ENCODE measurements around the gene DIP2C.
"Not testable (repeated sequence)": the region's sequence is repeated elsewhere in the genome, so short reads cannot be mapped to it uniquely, and the experiment has no call there.

The DIP2C gene

DNA sequence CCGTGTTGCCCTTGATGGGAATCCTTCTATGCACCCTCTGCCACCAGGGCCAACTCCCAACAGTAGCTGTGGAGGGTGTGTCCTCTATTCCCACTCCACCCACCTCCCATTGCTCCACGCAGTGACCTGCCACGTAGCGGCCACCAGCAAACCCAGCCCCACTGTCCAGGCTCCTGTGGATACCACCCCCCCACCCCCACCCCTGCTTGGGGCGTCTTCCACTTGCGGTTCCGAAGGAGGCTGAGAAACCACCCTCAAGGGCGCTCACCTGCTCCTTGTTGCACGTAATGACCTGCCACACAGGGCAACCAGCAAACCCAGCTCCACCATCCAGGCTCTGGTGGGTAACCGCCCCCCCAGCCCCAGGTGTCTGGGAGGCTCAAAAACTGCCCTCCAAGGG lies 72.0 kb downstream of the DIP2C start:
- TF ChIP-seq, protein P1, sequence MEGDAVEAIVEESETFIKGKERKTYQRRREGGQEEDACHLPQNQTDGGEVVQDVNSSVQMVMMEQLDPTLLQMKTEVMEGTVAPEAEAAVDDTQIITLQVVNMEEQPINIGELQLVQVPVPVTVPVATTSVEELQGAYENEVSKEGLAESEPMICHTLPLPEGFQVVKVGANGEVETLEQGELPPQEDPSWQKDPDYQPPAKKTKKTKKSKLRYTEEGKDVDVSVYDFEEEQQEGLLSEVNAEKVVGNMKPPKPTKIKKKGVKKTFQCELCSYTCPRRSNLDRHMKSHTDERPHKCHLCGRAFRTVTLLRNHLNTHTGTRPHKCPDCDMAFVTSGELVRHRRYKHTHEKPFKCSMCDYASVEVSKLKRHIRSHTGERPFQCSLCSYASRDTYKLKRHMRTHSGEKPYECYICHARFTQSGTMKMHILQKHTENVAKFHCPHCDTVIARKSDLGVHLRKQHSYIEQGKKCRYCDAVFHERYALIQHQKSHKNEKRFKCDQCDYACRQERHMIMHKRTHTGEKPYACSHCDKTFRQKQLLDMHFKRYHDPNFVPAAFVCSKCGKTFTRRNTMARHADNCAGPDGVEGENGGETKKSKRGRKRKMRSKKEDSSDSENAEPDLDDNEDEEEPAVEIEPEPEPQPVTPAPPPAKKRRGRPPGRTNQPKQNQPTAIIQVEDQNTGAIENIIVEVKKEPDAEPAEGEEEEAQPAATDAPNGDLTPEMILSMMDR (IDR thresholded peaks at IDR 0.05; ENCODE audit: control insufficient read depth, extremely low read depth, insufficient read depth), result no peak
- DNase-seq (ENCODE audit: low read depth), result no peak
- H3K4me3 ChIP-seq (ENCODE audit: low read depth, low read length), result no peak overlapping the region

GRCh38 chr10:615583-616152 lies 73.8 kb downstream of the DIP2C start:
- TF ChIP-seq, protein P1 (IDR thresholded peaks at IDR 0.05; ENCODE audit: control insufficient read depth, extremely low read depth, insufficient read depth), result no peak
- DNase-seq (ENCODE audit: low read depth), result no peak
- no peak overlapping the region for H3K4me3 ChIP-seq (ENCODE audit: low read depth, low read length)

DNA sequence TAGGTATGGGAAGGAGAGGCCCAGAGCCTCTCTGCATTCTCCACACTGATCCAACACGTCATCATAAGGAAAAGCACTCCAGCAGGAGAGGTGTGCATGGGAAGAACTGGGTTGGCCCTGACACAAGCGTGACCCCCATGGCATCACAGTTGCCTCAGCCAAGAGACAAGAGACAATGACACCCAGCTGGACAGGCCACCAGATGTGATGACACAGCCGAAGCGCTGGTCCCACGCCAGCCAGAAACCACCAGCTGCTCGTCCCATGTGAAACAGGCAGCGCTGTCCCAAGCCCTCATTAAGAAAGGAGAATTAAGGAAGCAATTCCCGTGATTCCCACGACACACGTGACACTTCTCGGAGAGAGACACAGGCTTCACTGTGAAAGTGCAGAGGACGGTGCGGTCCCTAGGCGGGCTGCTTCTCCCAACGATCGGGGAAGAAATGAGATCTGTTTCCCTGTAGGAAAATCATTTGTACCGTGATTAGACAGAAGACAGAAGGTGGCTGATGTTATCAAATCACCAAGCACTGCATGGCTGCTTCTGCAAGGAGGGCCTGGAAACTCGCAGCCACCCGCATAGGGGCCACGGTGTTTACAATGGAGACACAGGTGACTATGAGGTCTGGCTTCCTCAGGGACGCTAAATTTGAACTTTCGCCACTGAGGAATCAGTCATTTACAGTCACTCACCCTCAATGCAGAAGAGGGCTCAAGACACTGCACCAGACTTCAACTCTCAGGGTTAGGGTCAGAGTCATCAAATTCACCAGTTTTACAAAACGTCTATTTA lies 74.5 kb downstream of the DIP2C start:
- H3K4me3 ChIP-seq (ENCODE audit: low read depth, low read length), result no peak overlapping the region
- no peak for DNase-seq (ENCODE audit: low read depth)
- TF ChIP-seq, protein P1 (IDR thresholded peaks at IDR 0.05; ENCODE audit: control insufficient read depth, extremely low read depth, insufficient read depth), result no peak

GRCh38 chr10:614139-614711 lies 75.2 kb downstream of the DIP2C start:
- no peak overlapping the region for H3K4me3 ChIP-seq (ENCODE audit: low read depth, low read length)
- no peak for DNase-seq (ENCODE audit: low read depth)
- TF ChIP-seq, protein P1 (IDR thresholded peaks at IDR 0.05; ENCODE audit: control insufficient read depth, extremely low read depth, insufficient read depth), result no peak

DNA sequence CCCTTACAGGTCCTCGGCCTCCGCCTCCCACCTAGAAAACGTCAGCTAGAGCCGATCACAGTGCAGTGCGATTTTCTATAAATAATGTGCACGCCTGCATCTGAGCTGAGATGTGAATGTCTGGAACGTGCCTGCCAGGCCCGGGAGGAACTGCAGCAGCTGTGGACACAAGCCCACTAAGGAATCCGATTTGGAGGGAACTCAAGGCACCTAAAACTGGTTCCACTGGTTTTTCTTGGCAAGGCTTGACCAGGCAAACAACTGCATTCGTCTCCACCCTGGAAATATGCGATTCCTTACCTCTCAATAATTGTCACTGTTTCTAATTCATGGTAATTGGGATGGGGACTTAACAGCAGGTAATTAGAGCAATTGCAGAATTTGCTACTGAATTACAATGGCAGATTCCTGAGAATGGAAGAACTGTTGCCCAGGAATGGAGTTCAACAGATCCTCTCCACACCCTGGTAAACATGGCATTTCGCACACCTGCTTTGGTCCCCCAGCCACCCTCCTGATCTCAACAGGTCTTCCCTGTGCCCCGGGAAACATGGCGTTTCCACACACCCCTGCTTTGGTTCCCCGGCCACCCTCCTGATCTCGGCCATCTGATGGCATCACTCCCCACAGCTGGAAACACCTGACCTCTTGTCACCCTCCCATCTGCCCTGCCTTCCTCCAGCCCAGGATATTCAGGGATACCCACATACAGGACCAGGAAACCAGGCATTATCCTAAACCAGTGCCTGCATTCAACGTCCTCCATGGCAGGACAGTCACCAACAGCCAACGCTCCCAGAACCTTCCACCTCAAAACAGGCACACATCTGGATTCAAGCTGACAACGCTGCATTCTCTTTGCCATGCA lies 76.0 kb downstream of the DIP2C start:
- DNase-seq (ENCODE audit: low read depth), result peak; percentile 94
- peak overlapping the region; percentile 35 for H3K4me3 ChIP-seq (ENCODE audit: low read depth, low read length)
- TF ChIP-seq, protein P1 (IDR thresholded peaks at IDR 0.05; ENCODE audit: control insufficient read depth, extremely low read depth, insufficient read depth), result no peak

DNA sequence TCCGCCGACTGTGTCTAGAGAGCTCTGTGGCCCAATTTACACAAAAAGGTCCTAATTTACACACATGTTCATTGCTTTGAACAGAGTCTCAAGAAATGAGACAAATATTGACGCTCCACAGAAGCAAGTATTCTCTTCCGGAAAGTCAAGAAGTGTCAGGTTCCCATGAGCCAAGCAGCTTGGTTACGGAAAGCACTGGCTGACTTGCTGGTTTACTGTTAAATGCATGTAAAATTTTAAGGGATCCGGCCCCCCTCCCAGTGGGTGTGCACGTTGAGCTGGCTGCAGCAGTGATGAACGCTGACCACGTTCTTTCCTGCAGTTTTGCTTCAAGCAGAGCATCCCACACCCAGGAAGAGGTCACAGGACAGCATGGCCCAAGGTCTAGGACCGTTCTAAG lies 76.8 kb downstream of the DIP2C start:
- TF ChIP-seq, protein P1 (IDR thresholded peaks at IDR 0.05; ENCODE audit: control insufficient read depth, extremely low read depth, insufficient read depth), result no peak
- DNase-seq (ENCODE audit: low read depth), result peak; percentile 30
- H3K4me3 ChIP-seq (ENCODE audit: low read depth, low read length), result peak overlapping the region; percentile 35

DNA sequence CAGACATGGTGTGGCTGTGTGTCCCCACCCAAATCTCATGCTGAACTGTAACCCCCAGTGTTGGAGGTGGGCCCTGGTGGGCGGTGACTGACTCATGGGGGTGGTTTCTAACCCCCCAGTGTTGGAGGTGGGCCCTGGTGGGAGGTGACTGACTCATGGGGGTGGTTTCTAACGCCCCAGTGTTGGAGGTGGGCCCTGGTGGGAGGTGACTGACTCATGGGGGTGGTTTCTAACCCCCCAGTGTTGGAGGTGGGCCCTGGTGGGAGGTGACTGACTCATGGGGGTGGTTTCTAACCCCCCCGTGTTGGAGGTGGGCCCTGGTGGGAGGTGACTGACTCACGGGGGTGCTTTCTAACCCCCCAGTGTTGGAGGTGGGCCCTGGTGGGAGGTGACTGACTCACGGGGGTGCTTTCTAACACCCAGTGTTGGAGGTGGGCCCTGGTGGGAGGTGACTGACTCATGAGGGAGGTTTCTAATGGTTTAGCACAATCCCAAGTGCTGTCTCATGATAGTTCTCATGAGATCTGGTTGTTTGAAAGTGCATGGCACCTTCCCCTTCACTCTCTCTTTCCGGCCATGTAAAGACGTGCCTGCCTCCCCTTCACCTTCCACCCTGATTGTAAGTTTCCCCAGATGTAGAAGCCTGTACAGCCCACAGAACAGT lies 78.7 kb downstream of the DIP2C start:
- DNase-seq (ENCODE audit: low read depth); H3K4me3 ChIP-seq (ENCODE audit: low read depth, low read length): not testable (repeated sequence)
